Iris pigment epithelial cell (primary cell): ENCODE measurements around the gene STK4.
"Not testable (repeated sequence)": the region's sequence is repeated elsewhere in the genome, so short reads cannot be mapped to it uniquely, and the experiment has no call there.

Experiments used
- DNase-seq: peaks from one replicate; pipeline ENCODE4 v3.0.0-alpha.2; 2011; ENCODE audit warnings: low read depth

STK4 gene

DNA sequence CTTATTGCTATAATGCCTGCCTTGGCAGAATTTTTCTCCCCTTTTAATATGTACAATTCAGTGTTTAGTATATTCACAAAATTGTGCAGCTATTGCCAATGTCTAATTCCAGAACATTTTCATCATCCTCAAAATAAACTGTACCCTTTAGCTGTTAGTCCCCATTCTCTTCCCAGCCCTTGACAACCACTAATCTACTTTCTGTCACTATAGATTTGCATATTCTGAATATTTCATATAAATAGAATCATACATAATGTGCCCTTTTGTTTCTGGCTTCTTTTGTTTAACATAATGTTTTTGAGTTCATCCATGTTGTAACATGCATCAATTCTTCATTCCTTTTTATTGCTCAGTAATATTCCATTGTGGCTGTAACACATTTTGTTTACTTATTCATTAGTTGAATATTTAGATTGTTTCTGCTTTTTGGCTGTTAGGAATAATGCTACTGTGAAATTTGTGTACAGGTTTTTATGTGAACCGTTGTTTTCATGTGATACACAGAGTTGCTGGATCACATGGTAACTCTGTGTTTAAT lies 22.4 kb downstream of the STK4 start:
- no peak for DNase-seq

DNA sequence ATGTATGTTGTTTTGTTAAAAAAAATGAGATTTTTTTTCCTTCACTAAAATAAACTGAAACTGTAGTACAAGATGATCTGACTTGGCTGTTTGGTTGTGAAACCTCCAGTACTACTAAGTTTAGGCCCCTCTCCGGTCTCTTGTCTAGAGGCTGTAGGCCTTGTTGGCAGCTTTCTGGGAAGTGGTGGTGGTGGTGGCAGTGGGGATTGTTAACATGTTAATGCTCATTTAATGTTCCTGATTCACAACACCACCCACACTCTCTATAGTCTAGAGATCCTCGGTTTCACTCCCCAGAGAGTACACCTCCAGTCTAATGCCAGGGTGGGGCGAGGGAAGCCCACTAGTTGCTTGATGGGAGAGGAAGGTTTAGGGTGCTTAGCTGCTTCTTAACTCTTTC lies 24.1 kb downstream of the STK4 start:
- peak; percentile 40 for DNase-seq

DNA sequence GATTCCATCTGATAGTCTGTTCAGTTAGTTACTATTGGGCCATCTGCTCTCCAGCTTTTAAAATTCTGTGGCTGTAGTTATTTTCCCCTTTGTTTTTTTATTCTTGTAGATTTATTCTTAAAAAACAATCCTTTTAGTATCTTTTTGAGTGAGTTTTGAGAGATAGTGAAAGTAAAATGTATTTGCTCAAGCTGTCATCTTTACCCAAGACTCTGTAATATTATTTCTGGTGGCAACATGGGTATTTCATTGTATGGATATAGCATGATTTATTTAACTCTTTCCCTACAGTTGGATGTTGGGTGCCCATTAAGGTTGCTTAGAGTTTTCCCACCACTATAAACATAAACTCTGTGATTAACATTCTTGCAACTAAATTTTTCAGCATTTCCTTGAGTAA lies 24.6 kb downstream of the STK4 start:
- DNase-seq = no peak

DNA sequence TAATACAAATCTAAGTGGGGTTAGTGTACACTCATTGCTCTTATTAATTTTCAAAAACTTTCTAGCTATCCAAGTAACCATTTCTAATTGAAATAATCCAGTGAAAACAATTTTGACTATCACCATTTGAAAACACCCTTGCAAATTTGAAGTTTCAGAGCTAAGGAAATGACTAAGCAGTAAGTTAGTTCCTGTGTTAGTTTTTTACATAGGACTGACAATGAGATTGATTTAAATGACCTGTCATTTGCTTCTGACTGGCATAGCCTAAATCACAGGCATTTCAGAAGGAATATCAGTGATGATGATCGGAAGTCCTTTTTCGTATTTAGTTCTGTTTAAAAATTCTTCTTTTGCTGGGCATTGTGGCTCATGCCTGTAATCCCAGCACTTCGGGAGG lies 27.0 kb downstream of the STK4 start:
- peak; percentile 37 for DNase-seq

DNA sequence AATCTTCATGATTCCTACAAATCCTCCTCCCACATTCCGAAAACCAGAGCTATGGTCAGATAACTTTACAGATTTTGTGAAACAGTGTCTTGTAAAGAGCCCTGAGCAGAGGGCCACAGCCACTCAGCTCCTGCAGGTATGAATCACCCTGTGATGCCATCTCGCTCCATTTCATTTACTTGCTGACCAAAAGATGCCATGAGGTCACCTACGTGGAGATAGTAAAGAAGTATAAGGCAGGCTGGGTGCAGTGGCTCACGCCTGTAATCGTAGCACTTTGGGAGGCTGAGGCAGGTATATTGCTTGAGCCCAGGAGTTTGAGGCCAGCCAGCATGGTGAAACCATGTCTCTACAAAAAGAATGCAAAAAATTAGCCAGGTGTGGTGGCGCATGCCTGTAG lies 30.9 kb downstream of the STK4 start:
- DNase-seq = no peak

DNA sequence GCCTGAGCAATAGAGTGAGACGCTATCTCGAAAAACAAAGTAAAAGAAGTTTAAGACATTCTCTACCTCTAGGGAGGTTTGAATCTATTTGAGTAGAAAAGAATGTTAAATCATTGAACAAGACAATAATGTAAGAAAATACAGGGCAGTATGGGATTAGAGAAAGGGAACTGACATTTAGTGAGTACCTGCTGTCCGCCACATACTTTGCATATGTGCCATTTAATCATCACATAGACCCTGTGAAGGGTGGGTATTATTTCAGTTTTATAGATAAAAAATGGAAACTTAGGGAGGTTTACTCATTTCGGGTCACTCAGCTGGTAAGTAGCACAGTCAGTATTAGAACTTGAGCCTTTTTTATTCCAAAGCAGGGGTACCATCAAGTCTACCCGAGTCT lies 31.4 kb downstream of the STK4 start:
- no peak for DNase-seq

DNA sequence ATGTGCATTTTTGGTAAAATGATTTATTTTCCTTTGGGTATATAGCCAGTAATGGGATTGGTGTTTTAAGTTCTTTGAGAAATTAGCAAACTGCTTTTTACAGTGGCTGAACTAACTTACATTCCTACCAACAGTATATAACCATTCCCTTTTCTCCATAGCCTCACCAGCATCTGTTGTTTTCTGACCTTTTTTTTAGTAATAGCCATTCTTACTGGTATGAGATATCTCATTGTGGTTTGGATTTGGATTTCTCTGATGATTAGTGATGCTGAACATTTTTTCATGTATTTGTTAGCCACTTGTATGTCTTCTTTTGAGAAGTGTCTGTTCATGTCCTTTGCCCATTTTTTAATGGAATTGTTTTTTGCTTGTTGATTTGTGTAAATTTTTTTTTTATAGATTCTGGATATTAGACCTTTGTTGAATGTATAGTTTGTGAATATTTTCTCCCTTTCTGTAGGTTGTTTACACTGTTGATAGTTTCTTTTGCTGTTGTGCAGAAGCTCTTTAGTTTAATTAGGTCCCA lies 42.3 kb downstream of the STK4 start:
- peak; percentile 64 for DNase-seq

DNA sequence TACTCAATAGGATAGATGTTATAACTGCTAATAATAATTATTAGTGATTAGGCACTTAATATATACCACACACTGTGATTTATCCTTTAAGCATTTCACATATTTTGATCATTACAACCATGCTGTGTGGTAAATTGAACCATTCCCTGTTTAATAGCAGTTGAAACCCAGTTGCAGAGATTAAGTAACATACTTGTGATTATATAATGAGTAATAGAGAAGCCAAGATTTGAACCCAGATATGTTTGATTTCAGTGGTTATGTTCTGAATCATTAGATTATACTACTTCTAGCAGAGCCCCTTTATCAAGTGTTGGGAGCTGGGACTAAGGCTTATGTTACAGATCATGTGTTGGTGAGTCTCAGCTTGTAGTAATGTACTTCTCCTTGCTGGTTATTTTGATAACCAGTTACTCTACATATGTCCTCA lies 44.1 kb downstream of the STK4 start:
- DNase-seq = peak; percentile 85

DNA sequence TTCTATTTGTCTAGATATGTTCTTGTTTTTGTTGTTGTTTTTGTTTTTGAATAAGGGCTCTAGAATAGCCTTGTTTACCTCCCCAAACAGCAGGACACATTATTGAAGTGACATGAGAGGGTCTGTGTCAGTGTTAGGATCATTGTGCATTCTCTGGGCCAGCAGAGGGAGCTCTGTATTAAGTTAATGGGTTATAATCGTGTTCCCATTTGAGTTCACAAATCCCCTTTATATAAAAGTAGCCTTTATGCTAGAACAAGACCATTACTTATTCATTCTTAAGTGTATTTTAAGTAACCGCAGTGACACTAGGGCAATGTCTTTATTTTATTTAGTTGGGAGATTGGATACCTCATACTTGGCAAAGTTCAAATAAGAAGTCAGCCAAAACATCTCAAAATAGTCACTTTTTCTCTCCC lies 44.8 kb downstream of the STK4 start:
- DNase-seq = peak; percentile 72

DNA sequence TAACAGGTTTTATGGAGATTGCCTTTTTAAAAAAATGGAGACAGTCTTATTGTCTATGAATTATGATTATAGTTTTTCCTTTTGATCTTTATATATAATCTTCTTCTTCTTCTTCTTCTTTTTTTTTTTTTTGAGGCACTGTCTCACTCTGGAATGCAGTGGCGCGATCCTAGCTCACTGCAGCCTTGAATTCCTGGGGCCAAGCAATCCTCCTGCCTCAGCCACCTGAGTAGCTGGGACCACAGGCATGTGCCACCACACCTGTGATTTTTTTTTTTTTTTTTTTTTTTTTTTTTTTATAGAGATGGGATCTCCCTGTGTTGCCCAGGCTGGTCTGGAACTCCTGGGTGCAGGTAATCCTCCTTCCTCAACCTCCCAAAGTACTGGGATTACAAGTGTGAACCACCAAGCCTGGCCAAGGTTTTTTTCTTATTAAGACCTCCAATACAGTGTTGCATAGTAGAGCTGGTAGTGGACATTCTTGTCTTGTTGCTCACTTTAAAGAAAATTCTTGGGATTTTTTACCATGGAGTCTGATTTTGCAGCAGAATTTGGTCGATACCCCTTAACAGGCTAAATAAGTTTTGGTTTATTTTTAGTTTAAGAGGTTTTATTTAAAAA lies 46.5 kb downstream of the STK4 start:
- DNase-seq = peak; percentile 72

DNA sequence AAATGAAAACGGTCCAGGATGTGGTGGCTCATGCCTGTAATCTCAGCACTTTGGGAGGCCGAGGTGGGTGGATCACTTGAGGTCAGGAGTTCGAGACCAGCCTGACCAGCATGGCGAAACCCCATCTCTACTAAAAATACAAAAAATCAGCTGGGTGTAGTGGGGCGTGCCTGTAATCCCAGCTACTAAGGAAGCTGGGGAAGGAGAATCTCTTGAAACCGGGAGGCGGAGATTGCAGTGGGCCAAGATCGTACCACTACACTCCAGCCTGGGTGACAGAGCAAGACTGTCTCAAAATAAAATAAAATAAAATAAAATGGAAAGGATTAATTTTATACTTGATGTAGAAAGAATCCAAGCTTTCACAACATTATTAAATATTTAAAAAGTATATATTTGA lies 47.8 kb downstream of the STK4 start:
- not testable (repeated sequence) for DNase-seq

DNA sequence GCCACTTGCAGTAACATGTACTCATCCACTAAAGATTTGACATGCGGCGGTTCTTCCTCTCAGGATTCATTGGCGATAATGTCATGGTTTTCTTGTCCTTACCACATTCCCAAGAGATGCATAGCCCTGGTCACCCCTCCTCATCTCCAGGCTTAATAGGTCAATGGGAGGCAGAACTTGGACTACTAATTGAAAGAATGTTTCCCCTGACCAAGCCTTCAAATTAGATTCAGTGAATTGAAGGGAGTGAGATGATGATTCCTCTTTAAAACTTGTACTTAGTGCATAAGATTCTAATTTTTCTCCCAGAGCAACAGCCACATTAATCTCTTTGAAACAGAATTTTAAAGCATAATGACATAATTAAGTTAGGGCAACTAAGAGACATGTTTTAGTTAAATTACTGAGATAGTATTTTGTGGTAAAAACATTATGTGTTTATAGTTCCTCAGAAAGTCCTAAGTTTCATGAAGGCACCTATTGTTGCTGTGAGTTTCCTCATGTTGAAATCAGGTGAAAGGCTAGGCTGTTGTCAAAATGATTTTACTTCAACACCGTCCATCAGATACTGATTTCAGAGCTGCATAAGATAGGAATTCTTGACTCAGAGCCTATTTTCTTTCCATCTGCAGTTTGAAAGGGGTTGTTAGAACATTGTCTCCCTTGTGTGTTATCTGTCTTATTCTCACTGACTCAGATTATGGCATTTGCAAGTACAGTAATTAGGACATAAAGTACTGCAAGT lies 48.5 kb downstream of the STK4 start:
- peak; percentile 80 for DNase-seq

DNA sequence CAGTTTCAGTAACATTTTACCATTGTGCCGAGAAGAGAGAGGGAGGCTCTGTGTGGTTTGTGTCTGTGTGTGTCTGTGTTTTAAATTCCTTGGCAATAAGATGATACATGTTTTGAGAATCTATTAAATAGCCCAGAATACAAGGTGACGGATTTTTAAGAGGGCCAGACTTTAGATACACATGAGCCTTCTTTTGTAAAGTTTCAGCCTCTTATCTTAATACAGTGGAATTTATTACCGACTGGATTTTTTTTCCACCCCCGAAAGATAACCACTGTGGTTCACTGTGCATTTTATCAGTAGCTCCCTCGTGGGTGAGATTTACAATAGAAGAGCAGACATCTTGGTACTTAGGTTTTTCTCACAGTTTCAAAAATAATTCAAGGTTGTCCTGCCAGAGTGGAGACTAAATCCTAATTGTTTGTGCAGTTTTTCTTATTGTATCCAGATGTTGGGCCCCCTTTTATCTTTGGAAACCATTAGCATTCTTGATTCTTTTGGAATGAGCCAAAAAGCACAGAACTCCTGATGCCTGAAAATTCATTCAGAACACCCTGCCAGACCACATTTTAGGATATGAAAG lies 49.9 kb downstream of the STK4 start:
- peak; percentile 51 for DNase-seq

DNA sequence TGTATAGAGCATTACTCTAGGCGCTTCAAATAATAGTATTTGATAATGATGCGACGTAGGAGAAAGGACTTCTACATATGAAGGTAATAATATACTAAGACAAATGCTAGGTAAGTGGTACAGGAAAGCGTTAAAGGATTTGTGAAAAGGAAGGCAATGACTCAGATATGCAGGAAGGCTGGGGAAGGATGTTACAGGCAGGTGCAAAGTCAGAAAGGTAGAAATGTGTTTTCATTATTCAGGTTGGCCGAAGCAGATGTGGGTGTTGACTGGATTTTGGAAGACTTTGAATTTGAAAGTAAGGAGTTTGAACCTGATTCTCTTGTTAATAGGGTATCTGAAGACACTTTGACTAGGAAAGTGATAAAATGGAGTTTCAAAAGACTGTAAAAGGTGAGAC lies 51.0 kb downstream of the STK4 start:
- no peak for DNase-seq

DNA sequence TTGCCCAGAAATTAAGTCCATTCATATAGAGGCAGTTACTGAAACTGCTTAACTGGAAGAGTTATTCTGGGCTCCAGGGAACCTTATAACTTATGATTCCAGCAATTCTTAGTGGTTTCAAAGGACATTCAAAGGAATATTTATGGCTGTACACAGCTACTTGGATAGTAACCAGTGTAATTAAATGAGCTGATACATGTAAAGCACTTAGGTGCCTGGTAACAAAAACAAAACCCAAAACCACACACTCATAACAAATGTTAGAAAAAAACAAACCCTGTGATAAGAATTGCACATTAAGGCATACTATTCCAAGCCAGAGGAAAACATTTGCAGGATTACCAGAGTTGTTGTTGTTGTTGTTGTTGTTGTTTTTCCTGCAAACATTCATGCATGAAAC lies 51.5 kb downstream of the STK4 start:
- DNase-seq = no peak

DNA sequence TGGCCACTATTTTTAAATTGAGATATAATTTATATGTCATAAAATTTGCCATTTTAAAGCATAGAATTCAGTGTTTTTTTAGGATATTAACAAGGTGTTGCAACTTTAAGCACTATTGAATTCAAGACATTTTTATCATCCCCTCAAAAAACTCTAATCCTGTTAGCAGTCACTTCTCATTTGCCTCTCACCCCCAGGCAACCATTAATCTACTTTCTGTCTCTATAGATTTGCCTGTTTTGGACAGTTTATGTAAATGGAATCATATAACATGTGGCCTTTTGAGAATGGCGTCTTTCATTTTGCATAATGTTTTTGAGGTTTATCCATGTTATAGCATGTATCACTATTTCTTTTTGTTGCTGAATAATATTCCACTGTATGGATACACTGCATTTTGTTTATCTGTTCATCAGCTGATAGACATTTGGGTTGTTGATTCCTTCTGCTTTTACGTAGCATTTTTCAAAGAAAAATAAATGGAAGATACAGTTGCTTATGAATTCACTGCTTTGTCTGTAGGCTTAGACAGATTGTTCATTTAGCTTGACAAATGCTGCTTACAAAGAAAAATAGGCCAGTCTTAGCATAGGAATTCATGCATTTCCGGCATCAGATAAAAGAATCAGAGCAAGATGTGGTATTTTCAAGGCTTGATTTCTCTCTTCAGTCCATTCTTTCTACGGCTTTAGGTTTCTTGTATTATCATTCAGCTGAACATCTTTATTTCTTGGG lies 52.9 kb downstream of the STK4 start:
- peak; percentile 45 for DNase-seq

DNA sequence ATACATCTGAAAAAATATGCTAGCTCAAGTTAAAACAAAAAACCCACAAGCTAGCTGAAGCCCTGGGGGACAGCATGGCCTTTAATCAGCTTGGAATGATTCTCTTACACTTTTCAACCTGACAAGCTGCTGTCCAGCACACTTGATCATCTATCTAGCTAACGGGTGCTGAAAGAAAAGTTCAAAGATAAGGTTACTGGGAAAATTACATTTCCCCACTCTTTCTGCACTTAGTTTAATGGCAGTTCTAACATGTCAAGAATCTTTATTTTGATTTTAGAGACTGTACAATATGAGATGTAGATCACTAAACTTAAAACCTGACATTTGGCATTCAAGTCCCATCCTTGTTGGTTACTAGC lies 53.4 kb downstream of the STK4 start:
- peak; percentile 50 for DNase-seq

DNA sequence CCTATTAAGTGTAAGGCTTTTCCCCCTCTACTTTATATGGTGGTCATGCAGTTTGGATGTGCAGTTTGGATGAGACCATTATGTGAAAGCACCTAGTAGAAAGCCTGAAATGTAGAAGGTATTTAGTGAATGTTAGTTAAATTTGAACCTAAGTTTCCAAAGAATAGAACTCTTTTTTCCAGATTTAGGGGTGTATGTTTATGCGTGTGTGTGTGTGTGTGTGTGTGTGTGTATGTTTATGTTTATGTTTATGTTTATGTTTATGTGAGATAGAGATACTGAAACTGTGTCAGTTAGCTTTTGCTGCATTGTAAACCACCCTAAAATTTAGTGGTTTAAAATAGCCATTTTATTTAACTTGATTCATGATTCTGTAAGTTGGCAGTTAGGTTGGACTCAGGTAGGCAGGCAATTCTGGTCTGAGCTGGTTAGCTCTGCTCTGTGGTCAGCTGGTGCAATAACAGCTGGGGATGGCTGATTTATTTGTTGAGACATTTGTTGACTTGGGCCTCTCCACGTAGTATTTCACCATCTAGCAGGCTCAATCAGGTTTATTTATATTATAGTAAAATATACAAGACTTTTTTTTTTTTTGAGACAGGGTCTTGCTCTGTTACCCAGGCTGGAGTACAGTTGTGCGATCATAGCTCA lies 54.0 kb downstream of the STK4 start:
- DNase-seq = peak; percentile 65

DNA sequence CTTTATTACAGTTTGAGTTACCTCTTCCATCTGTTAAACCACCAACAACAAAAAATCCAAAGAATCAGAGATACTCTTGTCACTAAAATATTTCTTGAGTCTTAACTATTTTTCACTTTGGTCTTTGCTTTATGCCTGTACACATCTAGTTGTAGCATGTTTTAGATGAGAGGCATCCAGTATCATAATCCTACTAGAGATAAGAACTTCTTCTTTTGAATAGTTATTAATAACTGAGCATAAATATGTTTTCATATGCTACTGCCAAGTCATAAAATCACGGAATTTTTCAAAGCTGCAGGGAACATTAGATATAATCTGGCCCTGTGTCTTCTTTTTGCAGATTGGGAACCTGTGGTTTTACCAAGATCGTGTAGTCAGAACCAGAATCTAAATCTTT lies 55.3 kb downstream of the STK4 start:
- no peak for DNase-seq

DNA sequence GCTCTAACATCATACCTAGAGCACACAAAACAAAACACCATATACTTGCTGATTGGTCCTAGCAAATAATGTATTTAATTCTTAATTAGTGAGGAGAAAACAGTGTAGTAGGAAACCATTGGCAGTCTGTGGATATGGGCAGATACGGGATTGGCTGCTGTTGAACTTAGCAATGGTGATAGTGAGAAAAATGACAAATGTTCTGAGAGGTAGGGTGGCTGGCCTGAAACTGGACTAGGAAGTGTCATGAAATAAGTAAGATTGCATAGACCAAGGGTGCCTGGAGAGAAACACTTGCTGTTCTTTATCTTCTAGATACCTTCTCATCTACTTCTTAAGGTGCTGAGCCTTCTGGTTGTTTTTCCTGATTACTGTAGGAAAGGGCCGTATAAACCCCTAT lies 56.8 kb downstream of the STK4 start:
- DNase-seq = not testable (repeated sequence)

DNA sequence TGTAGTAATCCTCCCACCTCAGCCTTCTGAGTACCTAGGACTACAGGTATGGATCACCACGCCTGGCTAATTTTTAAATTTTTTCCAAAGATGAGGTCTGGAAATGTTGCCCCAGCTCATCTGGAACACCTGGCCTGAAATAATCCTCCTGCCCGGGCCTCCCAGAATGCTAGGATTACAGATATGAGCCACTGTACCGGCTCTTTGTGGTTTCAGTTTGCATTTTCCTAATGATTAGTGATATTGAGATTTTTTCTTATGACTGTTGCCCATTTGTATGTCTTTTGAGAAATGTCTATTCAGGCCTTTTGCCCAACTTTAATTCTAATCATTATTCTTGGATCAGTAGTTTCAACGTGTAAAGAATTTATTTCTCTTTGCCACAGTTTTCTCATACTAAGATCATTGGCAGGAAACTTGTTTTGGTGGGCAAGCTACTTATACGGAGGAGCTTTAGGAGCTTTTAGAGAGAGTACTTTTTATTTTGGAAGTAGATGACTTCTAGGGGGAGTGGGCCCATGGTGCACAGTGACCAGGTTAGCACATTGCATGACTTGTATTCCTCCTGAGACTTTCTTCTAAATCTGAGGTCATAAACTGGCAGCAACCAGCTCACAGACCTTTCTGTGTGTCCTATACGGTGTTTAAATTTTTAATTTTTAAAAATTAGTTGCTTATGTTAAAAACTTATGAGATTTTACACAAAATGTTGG lies 62.3 kb downstream of the STK4 start:
- no peak for DNase-seq
